OCI-LY1 (cell line): Measurements from ENCODE around the gene TMEM89.

ENCODE experiments used
- H2AFZ ChIP-seq: fragments of 200-600 bp; sonication (generic), shearing (Covaris generic); 2 replicates; pipeline ENCODE4 v1.6.0; 2014; ENCODE audit warnings: antibody characterized with exemption, mild to moderate bottlenecking, low read length
- H3F3A ChIP-seq: fragments of 200-600 bp; sonication (generic), shearing (Covaris generic); 2 replicates; pipeline ENCODE4 v1.6.0; 2014; ENCODE audit warnings: mild to moderate bottlenecking, antibody characterized with exemption, low read length, moderate library complexity; ENCODE audit not compliant: insufficient read depth
- H3K27ac ChIP-seq: fragments of 200-600 bp; sonication (generic); 2 replicates; pipeline ENCODE4 v1.5.1; 2014; ENCODE audit warnings: low read length, mixed run types, mild to moderate bottlenecking, low read depth; ENCODE audit not compliant: poor library complexity, severe bottlenecking
- H3K27me3 ChIP-seq: fragments of 200-600 bp; sonication (generic); 2 replicates; pipeline ENCODE4 v1.6.0; 2014; ENCODE audit warnings: antibody characterized with exemption, mild to moderate bottlenecking, low read length, moderate library complexity; ENCODE audit not compliant: insufficient read depth
- H3K36me3 ChIP-seq: fragments of 200-600 bp; sonication (generic); 2 replicates; pipeline ENCODE4 v1.6.1; 2014; ENCODE audit warnings: mild to moderate bottlenecking, antibody characterized with exemption, low read length, moderate library complexity, mixed read lengths; ENCODE audit not compliant: insufficient read depth
- H3K4me1 ChIP-seq: fragments of 200-600 bp; sonication (generic); 2 replicates; pipeline ENCODE4 v1.5.1; 2014; ENCODE audit warnings: mild to moderate bottlenecking, low read length, moderate library complexity; ENCODE audit not compliant: insufficient read depth, severe bottlenecking
- H3K4me2 ChIP-seq: fragments of 200-600 bp; sonication (generic), shearing (Covaris generic); 2 replicates; pipeline ENCODE4 v1.6.1; 2014; ENCODE audit warnings: low read length
- H3K4me3 ChIP-seq: fragments of 200-600 bp; sonication (generic); 2 replicates; pipeline ENCODE4 v1.5.1; 2014; ENCODE audit warnings: low read length, low read depth, mild to moderate bottlenecking, mixed read lengths; ENCODE audit not compliant: poor library complexity, severe bottlenecking
- H3K79me2 ChIP-seq: fragments of 200-600 bp; shearing (Covaris generic); 2 replicates; pipeline ENCODE4 v1.6.1; 2016; ENCODE audit warnings: mixed run types, low read length, mixed read lengths; ENCODE audit not compliant: insufficient read depth
- H3K9ac ChIP-seq: fragments of 200-600 bp; sonication (generic), shearing (Covaris generic); 2 replicates; pipeline ENCODE4 v1.6.1; 2014; ENCODE audit warnings: mild to moderate bottlenecking, low read length, mixed read lengths
- H3K9me2 ChIP-seq: fragments of 200-600 bp; sonication (generic), shearing (Covaris generic); 2 replicates; pipeline ENCODE4 v1.6.1; 2014; ENCODE audit warnings: low read depth, mild to moderate bottlenecking, low read length, mixed read lengths
- H3K9me3 ChIP-seq: fragments of 200-600 bp; shearing (Covaris generic); 2 replicates; pipeline ENCODE4 v1.6.1; 2014; ENCODE audit warnings: low read length, mixed read lengths
- H4K20me1 ChIP-seq: fragments of 200-600 bp; sonication (generic), shearing (Covaris generic); 2 replicates; pipeline ENCODE4 v1.6.0; 2016; ENCODE audit warnings: mild to moderate bottlenecking, low read length; ENCODE audit not compliant: insufficient read depth
- EZH2 ChIP-seq: fragments of 200-600 bp; sonication (generic), shearing (Covaris generic); IDR thresholded peaks from 2 replicates; pipeline ENCODE4 v1.8.0; 2017; ENCODE audit warnings: borderline replicate concordance, mixed run types, mild to moderate bottlenecking, antibody characterized with exemption, low read length, moderate library complexity, mixed read lengths
- TF ChIP-seq, protein P1 (sequence below): fragments of 200-600 bp; sonication (generic), shearing (Covaris generic); IDR thresholded peaks from 2 replicates; pipeline ENCODE4 v1.5.1; 2017; ENCODE audit warnings: mild to moderate bottlenecking, antibody characterized with exemption, low read length, moderate library complexity, mixed read lengths

Gene TMEM89

DNA sequence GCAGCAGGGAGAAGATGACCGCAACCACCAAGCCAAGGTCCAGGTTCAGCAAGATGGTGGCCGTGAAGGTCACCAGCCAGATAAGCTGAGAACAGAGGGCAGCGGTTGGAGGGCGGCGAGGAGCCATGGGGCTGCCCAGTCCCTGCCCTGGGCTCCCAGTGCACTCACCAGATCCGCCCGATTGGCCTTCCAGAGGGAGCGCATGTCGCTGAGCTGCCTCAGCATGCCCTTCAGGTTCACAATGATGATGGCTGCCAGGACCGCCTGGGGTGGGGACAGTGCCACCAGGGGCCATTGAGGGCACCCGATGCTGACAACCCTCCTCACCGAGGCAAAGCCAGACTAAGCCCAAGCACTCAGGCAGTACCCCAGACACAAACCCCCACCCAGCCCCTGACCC is 8.3 kb upstream of the TMEM89 start:
- H3K27me3 ChIP-seq = no peaks in the 10 kb centered on the region
- peaks cover 77% of the 10 kb centered on the region for H3K36me3 ChIP-seq

DNA sequence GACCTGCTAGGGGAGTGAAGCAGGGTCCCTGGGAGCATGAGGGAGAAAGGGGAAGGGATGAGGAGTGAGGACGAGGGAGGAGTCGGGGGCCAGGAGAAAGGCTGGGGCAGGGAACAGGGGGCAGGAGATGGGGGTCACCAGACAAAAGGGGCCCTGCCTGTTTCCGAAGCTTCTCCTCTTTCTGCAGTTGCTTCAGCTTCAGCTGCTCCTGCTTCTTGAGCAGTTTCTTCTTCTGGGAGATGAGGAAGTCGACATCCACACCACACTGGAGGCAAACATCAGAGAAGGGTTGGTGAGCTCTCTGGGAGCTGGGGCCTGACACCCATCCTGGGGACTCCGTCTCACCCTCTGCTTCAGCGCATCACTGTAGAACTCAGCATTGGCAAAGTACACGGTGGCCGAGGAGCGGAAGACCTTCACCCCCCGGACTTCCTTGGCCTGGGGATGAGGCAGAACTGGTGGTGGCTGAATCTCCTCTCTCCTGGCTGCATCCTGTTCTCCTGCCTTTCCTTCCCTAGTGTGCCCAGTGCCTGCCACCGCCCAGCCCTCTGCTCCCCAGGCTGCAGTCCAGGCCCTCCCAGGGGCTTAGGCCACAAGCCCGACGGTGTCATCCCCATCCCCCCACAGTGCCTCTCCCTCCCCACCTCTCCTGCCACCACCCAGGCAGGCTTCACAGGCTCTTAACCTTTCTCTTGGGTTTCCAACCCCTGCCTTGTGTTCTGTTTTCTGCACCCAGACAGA is 6.9 kb upstream of the TMEM89 start:
- no peak overlapping the region for H3K9ac ChIP-seq
- no peaks in the 10 kb centered on the region for H3F3A ChIP-seq
- H3K9me3 ChIP-seq = no peaks in the 10 kb centered on the region
- peaks cover 78% of the 10 kb centered on the region for H3K36me3 ChIP-seq
- H3K4me2 ChIP-seq = no peak overlapping the region
- H3K4me1 ChIP-seq = peaks cover 5% of the 10 kb centered on the region
- H3K4me3 ChIP-seq = no peak overlapping the region
- TF ChIP-seq, protein P1, sequence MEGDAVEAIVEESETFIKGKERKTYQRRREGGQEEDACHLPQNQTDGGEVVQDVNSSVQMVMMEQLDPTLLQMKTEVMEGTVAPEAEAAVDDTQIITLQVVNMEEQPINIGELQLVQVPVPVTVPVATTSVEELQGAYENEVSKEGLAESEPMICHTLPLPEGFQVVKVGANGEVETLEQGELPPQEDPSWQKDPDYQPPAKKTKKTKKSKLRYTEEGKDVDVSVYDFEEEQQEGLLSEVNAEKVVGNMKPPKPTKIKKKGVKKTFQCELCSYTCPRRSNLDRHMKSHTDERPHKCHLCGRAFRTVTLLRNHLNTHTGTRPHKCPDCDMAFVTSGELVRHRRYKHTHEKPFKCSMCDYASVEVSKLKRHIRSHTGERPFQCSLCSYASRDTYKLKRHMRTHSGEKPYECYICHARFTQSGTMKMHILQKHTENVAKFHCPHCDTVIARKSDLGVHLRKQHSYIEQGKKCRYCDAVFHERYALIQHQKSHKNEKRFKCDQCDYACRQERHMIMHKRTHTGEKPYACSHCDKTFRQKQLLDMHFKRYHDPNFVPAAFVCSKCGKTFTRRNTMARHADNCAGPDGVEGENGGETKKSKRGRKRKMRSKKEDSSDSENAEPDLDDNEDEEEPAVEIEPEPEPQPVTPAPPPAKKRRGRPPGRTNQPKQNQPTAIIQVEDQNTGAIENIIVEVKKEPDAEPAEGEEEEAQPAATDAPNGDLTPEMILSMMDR = no peak
- TF ChIP-seq EZH2 = no peak
- H3K9me2 ChIP-seq = no peaks in the 10 kb centered on the region
- no peaks in the 10 kb centered on the region for H3K79me2 ChIP-seq
- no peak overlapping the region for H3K27ac ChIP-seq
- H4K20me1 ChIP-seq = no peaks in the 10 kb centered on the region
- no peak overlapping the region for H2AFZ ChIP-seq
- H3K27me3 ChIP-seq = no peaks in the 10 kb centered on the region

More for the DNA sequence above, 8.3 kb upstream of the TMEM89 start:
- Histone ChIP-seq H3K4me1 (peaks cover 10% of the 10 kb centered on the region), H2AFZ (no peak overlapping the region), H3K4me2 (no peak overlapping the region), H3K9ac (no peak overlapping the region), H3K27ac (no peak overlapping the region), H3K9me3 (no peaks in the 10 kb centered on the region), H3F3A (no peaks in the 10 kb centered on the region), H3K79me2 (no peaks in the 10 kb centered on the region), H3K9me2 (no peaks in the 10 kb centered on the region), H3K4me3 (no peak overlapping the region), H4K20me1 (no peaks in the 10 kb centered on the region)
- no peak for TF ChIP-seq EZH2

DNA sequence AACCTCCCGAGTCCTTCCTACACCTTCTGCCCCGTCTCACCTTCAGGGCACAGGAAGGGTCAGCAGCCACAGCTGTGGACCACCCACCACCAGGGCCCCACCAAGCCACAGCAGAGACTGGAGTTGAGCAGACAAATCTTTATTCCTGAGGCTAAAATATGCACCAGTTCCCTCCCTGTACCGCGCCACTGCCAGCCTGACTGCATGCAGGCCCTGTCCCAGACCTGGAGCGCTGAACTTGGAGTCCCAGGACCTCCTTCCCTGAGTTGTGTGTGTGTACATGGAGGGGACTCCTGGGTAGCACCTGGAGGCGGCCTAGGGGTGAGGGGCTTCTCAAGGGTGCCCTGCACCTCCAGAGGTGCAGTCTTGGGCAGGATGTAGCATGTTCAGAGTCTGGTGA is 4.0 kb upstream of the TMEM89 start:
- peaks cover 51% of the 10 kb centered on the region for H3K36me3 ChIP-seq
- H2AFZ ChIP-seq = no peak overlapping the region
- no peak overlapping the region for H3K4me3 ChIP-seq
- H3K9me2 ChIP-seq = no peaks in the 10 kb centered on the region
- no peaks in the 10 kb centered on the region for H3K79me2 ChIP-seq
- H3K4me2 ChIP-seq = no peak overlapping the region
- H3K27ac ChIP-seq = no peak overlapping the region
- H3K9me3 ChIP-seq = no peaks in the 10 kb centered on the region
- peaks cover 5% of the 10 kb centered on the region for H3K4me1 ChIP-seq
- H3K27me3 ChIP-seq = no peaks in the 10 kb centered on the region
- no peaks in the 10 kb centered on the region for H3F3A ChIP-seq
- no peak for TF ChIP-seq EZH2
- TF ChIP-seq, protein P1 = no peak
- H4K20me1 ChIP-seq = no peaks in the 10 kb centered on the region
- no peak overlapping the region for H3K9ac ChIP-seq

DNA sequence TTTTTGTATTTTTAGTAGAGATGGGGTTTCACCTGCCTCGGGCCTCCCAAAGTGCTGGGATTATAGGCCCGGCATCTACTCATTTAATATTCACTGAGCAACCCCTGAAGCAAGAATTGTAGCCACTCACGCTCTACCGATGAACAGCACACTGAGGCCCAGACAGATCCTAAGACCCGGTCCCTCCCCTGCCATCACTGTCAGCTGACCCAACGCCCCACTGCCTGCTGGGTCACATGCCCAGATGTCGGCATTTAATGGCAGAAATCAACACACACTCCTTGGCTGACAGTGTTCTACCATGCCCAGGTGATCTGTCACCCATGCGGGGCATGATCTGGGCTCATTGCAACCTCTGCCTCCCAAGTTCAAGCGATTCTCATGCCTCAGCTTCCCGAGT is 3.2 kb upstream of the TMEM89 start:
- no peak overlapping the region for H2AFZ ChIP-seq
- no peaks in the 10 kb centered on the region for H3K79me2 ChIP-seq
- no peaks in the 10 kb centered on the region for H4K20me1 ChIP-seq
- H3K36me3 ChIP-seq = peaks cover 44% of the 10 kb centered on the region
- no peak overlapping the region for H3K9ac ChIP-seq
- no peaks in the 10 kb centered on the region for H3F3A ChIP-seq
- H3K9me3 ChIP-seq = no peaks in the 10 kb centered on the region
- H3K4me3 ChIP-seq = no peak overlapping the region
- no peak overlapping the region for H3K27ac ChIP-seq
- peaks cover 5% of the 10 kb centered on the region for H3K4me1 ChIP-seq
- no peaks in the 10 kb centered on the region for H3K27me3 ChIP-seq
- no peak overlapping the region for H3K4me2 ChIP-seq
- H3K9me2 ChIP-seq = no peaks in the 10 kb centered on the region
- TF ChIP-seq, protein P1 = no peak
- TF ChIP-seq EZH2 = no peak
